Measurements from ENCODE around the gene BRICD5. TPM values are rescaled to one million over a fixed set of nuclear protein-coding genes. Genes with fewer than 3 reads are reported as not detected.

Gene BRICD5
- total and polyA plus RNA-seq, 10 donors: 3.5 to 40.2 (median 10.5) TPM

DNA sequence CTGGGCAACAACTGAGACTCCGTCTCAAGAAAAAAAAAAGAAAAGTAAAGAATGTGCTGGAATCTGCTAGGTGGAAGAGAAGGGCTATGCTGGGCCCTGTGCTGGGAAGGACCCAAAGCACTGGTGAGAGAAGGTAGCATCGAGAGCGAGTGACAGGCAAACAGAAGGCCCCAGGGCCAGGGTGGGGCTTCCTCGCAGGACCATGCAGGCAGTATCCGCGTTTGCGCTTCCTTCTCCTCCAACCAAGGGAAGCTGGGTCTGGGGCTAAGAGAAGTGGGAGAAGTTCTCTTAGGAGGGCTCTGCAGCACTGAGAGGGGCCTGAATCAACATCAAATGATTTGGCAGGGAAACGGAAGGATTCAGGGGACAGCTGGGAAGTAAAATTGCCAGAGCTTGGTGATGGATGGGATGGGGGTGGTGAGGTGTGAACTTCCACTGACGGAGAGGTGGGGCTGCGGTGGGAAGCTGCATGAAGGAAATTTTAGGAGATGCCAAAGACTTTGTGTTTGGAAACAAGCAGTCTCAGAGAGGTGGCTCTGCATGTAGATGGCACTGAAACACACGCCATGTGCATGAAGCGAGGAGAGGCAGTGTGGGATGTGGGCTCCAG, 46.0 kb upstream of the BRICD5 start:
- Histone ChIP-seq H3K4me1 (peaks cover 0 to 25% (median 14%) of the 10 kb centered on the region in 6 donors), H3K9me3 (no peaks in the 10 kb centered on the region), H3K27ac (no peak overlapping the region), H3K36me3 (peaks cover 3 to 97% (median 88%) of the 10 kb centered on the region in 6 donors), H3K27me3 (replicated peaks in 1 of 7) (no peaks in the 10 kb centered on the region), H3K4me3 (no peak overlapping the region)
- intact Hi-C loops (cut with DNase I; ENCODE audit: low total_unique reads): no loop called here
- 86 to 94% (median 89%) methylated on average over 12 of the region's 12 CpGs for WGBS, 5 donors
- DNase-seq: no peak
- no peak for TF ChIP-seq POLR2A (IDR thresholded peaks at IDR 0.05)
- no peak for TF ChIP-seq CTCF (IDR thresholded peaks at IDR 0.05 in 8 of 11, conservative IDR thresholded peaks at IDR 0.05 in 3 of 11)
- TF ChIP-seq POLR2AphosphoS5 (IDR thresholded peaks at IDR 0.05): no peak

- H3K9me3 ChIP-seq: no peaks in the 10 kb centered on the region
- H3K27ac ChIP-seq: peak overlapping the region in 5 of 8 donors; percentile 7 to 94 (median 48)
- peaks cover 3 to 64% (median 55%) of the 10 kb centered on the region in 6 donors for H3K36me3 ChIP-seq
Observed at GRCh38 chr16:2253293-2253692, 42.6 kb upstream of the BRICD5 start.

GRCh38 chr16:2252806-2253148, 42.1 kb upstream of the BRICD5 start:
- no peak for DNase-seq
- no peaks in the 10 kb centered on the region for H3K27me3 ChIP-seq (replicated peaks in 1 of 7)
- TF ChIP-seq CTCF (IDR thresholded peaks at IDR 0.05 in 8 of 11, conservative IDR thresholded peaks at IDR 0.05 in 3 of 11) (no peak), POLR2AphosphoS5 (IDR thresholded peaks at IDR 0.05) (no peak), POLR2A (IDR thresholded peaks at IDR 0.05) (no peak)
- H3K36me3 ChIP-seq: peaks cover 3 to 59% (median 51%) of the 10 kb centered on the region in 6 donors
- H3K4me1 ChIP-seq: peaks cover 9 to 52% (median 29%) of the 10 kb centered on the region in 6 donors
- no peaks in the 10 kb centered on the region for H3K9me3 ChIP-seq
- WGBS, 5 donors: 79 to 91% (median 88%) methylated on average over 7 of the region's 7 CpGs
- no peak overlapping the region for H3K4me3 ChIP-seq
- H3K27ac ChIP-seq: peak overlapping the region in 5 of 8 donors; percentile 86 to 96 (median 93)
- intact Hi-C loops (cut with DNase I; ENCODE audit: low total_unique reads): no loop called here

More at GRCh38 chr16:2253293-2253692, 42.6 kb upstream of the BRICD5 start:
- Histone ChIP-seq H3K4me3 (no peak overlapping the region), H3K4me1 (peaks cover 9 to 52% (median 29%) of the 10 kb centered on the region in 6 donors), H3K27me3 (replicated peaks in 1 of 7) (no peaks in the 10 kb centered on the region)
- intact Hi-C loops (cut with DNase I; ENCODE audit: low total_unique reads): no loop called here
- DNase-seq: no peak
- WGBS, 5 donors: 78 to 85% (median 81%) methylated on average over 10 to 11 of the region's 11 CpGs
- TF ChIP-seq CTCF (IDR thresholded peaks at IDR 0.05 in 8 of 11, conservative IDR thresholded peaks at IDR 0.05 in 3 of 11) (no peak), POLR2AphosphoS5 (IDR thresholded peaks at IDR 0.05) (peak in 1 of 3 donors; percentile 26), POLR2A (IDR thresholded peaks at IDR 0.05) (no peak)

GRCh38 chr16:2251296-2252111, 40.8 kb upstream of the BRICD5 start, which contains the start of gene ECI1:
Gene ECI1 (minus strand): TSS chr16:2251587. CDS start chr16:2251566, 21 bp downstream.
- intact Hi-C loops (cut with DNase I; ENCODE audit: low total_unique reads): no loop called here
- WGBS, 5 donors: 1 to 16% (median 3%) methylated on average over 9 to 88 of the region's 88 CpGs

More at GRCh38 chr16:2251296-2252111, 40.8 kb upstream of the BRICD5 start, which contains the start of gene ECI1:
- Histone ChIP-seq H3K36me3 (peaks cover 0 to 52% (median 41%) of the 10 kb centered on the region in 6 donors), H3K27me3 (replicated peaks in 1 of 7) (no peaks in the 10 kb centered on the region), H3K27ac (peak within 1 kb of the TSS; percentile 78 to 96 (median 90)), H3K9me3 (no peaks in the 10 kb centered on the region), H3K4me1 (peaks cover 9 to 52% (median 29%) of the 10 kb centered on the region in 6 donors), H3K4me3 (peak within 1 kb of the TSS; percentile 59 to 85 (median 68))
- peak; percentile 99 for DNase-seq
- TF ChIP-seq POLR2AphosphoS5 (IDR thresholded peaks at IDR 0.05) (peak; percentile 90 to 97 (median 91)), POLR2A (IDR thresholded peaks at IDR 0.05) (peak in 2 of 3 donors; percentile 11 to 43), CTCF (IDR thresholded peaks at IDR 0.05 in 8 of 11, conservative IDR thresholded peaks at IDR 0.05 in 3 of 11) (peak; percentile 79 to 93 (median 88))
